Mucosa of descending colon (tissue), 3 donors: Measurements from ENCODE around the gene MICAL3. TPM values are rescaled to one million over a fixed set of nuclear protein-coding genes. Genes with fewer than 3 reads are reported as not detected.

Experiments
- ATAC-seq: fragments of 200-7000 bp; cut with Tn5 transposase; one replicate; pipeline ENCODE4 v1.9.1; 2020; ENCODE audit warnings: mild to moderate bottlenecking, moderate library complexity
- DNase-seq, 3 donors: peaks; one replicate each; pipeline ENCODE4 v3.0.0-alpha.2; 2020
- H3K36me3 ChIP-seq: fragments of 200-600 bp; one replicate; pipeline ENCODE4 v1.8.0; 2021; ENCODE audit warnings: low read depth, mild to moderate bottlenecking
- H3K4me1 ChIP-seq: fragments of 200-600 bp; one replicate; pipeline ENCODE4 v1.8.0; 2021; ENCODE audit warnings: low read depth, mild to moderate bottlenecking
- H3K4me3 ChIP-seq: fragments of 200-600 bp; one replicate; pipeline ENCODE4 v1.8.0; 2021; ENCODE audit warnings: mild to moderate bottlenecking
- H3K9me3 ChIP-seq: fragments of 200-600 bp; one replicate; pipeline ENCODE4 v1.8.0; 2021; ENCODE audit warnings: mild to moderate bottlenecking
- intact Hi-C, 2 donors: fragments of 100-400 bp; cut with DNase I in 1 of 2; cut with micrococcal nuclease in 1 of 2; formaldehyde crosslinking; loops; one replicate each; pipeline versions ENCODE4 v1.11.0 to v1.11.1; 2022; cut with DNase I, micrococcal nuclease
- total RNA-seq, 3 donors: library from RNA; stranded (reverse); fragmentation: NEBNext Ultra II Directional in 2 of 3; extraction: Animal tissue kit (Norgen Biotek cat#: 25700) in 2 of 3; gene quantifications; one replicate each; pipeline versions ENCODE4 v1.2.1 to v1.2.4, GENCODE V29; 2021 to 2023
- TF ChIP-seq, protein P1 (sequence below): fragments of 200-600 bp; IDR thresholded peaks from one replicate; pipeline ENCODE4 v1.8.0; 2022; ENCODE audit warnings: antibody characterized with exemption, mild to moderate bottlenecking
- donor health status: DM: no; HTN: no; CAD: no; lungs with moderate emphysema.
- donor health status: DM: no; HTN: no; CAD: no.
- donor health status: DM: no; HTN: yes; CAD: no.

MICAL3 gene
- total RNA-seq, 3 donors from 2014 or later: 75.8 to 135 (median 129) TPM

DNA sequence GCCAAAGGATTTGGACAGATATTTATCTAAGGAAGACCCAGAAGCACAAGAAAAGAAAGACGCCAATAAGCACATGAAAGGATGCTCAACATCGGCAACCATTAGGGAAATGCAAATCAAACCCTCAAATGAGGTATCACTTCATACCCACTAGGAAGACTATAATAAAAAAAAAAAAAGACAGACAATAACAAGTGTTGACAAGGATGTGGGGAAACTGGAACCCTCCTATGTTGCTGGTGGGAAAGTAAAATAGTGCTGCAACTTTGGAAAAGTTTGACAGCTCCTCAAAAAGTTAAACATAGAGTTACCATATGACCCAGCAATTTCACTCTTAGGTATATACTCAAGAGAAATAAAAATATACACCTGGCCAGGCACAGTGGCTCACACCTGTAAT is 47.0 kb downstream of the MICAL3 start:
- H3K4me3 ChIP-seq: no peak overlapping the region
- DNase-seq: no peak
- H3K36me3 ChIP-seq: no peaks in the 10 kb centered on the region
- TF ChIP-seq, protein P1, sequence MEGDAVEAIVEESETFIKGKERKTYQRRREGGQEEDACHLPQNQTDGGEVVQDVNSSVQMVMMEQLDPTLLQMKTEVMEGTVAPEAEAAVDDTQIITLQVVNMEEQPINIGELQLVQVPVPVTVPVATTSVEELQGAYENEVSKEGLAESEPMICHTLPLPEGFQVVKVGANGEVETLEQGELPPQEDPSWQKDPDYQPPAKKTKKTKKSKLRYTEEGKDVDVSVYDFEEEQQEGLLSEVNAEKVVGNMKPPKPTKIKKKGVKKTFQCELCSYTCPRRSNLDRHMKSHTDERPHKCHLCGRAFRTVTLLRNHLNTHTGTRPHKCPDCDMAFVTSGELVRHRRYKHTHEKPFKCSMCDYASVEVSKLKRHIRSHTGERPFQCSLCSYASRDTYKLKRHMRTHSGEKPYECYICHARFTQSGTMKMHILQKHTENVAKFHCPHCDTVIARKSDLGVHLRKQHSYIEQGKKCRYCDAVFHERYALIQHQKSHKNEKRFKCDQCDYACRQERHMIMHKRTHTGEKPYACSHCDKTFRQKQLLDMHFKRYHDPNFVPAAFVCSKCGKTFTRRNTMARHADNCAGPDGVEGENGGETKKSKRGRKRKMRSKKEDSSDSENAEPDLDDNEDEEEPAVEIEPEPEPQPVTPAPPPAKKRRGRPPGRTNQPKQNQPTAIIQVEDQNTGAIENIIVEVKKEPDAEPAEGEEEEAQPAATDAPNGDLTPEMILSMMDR: no peak
- intact Hi-C loops: no loop called here
- no peaks in the 10 kb centered on the region for H3K9me3 ChIP-seq
- H3K4me1 ChIP-seq: peaks cover 10% of the 10 kb centered on the region
- no peak for ATAC-seq

DNA sequence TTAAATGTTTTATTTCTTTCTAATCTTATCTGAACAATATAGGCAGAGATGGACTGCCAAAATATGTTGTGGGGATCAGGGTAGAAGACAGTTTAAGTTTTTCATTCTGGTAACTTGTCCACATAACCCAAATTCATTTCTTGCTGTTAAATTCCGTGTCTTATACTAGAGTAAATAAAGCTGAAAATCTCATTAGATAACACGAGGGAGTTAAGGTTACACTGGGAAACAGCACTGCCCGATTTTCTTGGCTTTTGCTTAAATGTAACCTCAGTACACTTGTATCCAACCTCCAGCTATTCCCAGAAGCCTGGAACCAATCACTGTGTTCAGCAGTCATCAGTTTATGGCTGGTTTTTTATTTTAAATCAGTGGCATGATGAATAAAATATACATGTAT is 48.2 kb downstream of the MICAL3 start:
- H3K4me1 ChIP-seq: peaks cover 9% of the 10 kb centered on the region
- ATAC-seq: no peak
- no peaks in the 10 kb centered on the region for H3K9me3 ChIP-seq
- no peak overlapping the region for H3K4me3 ChIP-seq
- TF ChIP-seq, protein P1: no peak
- no peaks in the 10 kb centered on the region for H3K36me3 ChIP-seq
- intact Hi-C loops: no loop called here
- DNase-seq: no peak

DNA sequence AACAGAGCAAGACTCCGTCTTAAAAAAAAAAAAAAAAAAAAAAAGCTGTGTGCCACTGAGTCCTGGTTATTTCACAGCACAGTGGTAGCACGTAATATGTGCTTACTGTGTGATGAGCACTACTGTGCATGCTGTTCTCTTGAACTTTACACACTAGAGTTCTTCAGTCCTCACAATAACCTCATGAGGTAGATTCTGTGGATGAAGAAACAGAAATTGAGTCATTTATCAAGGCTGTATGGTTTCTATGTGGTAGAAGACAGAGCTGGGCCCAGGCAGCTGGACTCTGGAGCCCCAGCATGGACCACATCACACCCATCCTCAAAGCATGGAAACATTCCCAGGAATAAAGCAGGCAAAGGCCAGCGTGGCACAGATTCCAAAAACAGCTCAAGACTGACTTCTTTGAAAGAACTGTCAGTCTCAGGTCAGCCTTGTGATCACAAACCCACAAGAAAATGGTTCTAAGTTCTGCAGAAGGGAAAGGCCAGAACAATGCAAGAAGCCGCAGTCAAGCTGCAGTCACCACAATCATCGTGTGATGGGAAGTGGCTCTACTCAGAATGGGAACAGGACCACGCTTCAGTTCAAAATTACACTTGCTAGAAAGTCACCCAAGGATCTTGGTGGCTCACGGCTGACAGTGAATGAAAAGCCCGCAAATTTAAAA is 49.5 kb downstream of the MICAL3 start:
- ATAC-seq (no peak), DNase-seq (no peak)
- no peaks in the 10 kb centered on the region for H3K4me1 ChIP-seq
- intact Hi-C loops: no loop called here
- no peak overlapping the region for H3K4me3 ChIP-seq
- H3K36me3 ChIP-seq: no peaks in the 10 kb centered on the region
- H3K9me3 ChIP-seq: no peaks in the 10 kb centered on the region
- TF ChIP-seq, protein P1: no peak

DNA sequence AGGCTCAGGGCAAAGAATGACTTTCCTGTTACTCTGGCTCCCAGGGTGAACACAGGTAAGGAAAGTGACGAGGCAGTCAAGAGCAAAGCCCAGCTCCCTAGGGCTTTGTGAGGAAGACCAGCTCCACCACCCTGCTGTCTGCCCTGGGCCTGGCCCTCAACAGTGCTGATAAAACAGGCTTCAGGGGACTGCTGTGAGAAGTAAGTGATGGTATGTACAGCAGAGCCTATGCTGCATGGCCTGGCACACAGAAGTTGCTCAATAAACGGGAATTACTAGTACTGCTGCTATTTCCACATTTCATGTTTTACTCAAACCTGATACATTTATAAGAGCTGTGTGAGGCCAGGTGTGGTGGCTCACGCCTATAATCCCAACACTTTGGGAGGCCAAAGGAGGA is 50.3 kb downstream of the MICAL3 start:
- H3K4me1 ChIP-seq: no peaks in the 10 kb centered on the region

DNA sequence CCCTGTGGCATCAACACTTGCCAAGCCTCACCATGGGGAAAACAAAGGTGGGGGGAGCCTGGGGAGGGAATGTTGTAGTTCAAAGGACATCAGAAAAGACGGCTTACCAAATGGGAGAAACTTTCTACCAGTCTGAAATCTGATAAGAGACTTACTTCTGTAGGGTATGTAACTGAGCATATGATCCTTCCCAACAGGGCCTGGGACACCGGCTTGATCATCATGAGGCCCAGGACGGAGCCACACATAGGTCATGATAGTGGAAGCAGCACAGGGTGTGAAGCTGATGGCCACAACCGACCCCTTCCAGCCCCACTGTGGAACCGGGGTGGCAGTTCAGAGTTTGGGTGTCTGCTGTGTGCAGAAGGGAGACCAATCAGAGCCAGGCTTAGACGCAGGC is 51.1 kb downstream of the MICAL3 start:
- no peaks in the 10 kb centered on the region for H3K36me3 ChIP-seq
- no peak overlapping the region for H3K4me3 ChIP-seq
- TF ChIP-seq, protein P1: no peak
- ATAC-seq: no peak
- intact Hi-C loops: no loop called here
- H3K9me3 ChIP-seq: no peaks in the 10 kb centered on the region
- H3K4me1 ChIP-seq: no peaks in the 10 kb centered on the region
- DNase-seq: no peak

More for the DNA sequence above, 50.3 kb downstream of the MICAL3 start:
- Histone ChIP-seq H3K4me3 (no peak overlapping the region), H3K9me3 (no peaks in the 10 kb centered on the region), H3K36me3 (no peaks in the 10 kb centered on the region)
- TF ChIP-seq, protein P1: no peak
- ATAC-seq: no peak
- intact Hi-C loops: no loop called here
- no peak for DNase-seq
